Type B pancreatic cell (in vitro differentiated cells): ENCODE data around the gene ASMT. TPM values are rescaled to one million over a fixed set of nuclear protein-coding genes. Genes with fewer than 3 reads are reported as not detected.

Experiments used
- DNase-seq: peaks from one replicate; pipeline ENCODE4 v3.0.0; 2021; ENCODE audit warnings: mixed read lengths; ENCODE audit not compliant: unreplicated experiment; ENCODE audit errors: extremely low spot score
- H3K27ac Mint-ChIP-seq: 2 replicates; pipeline ENCODE4 v1.8.0; 2021; ENCODE audit warnings: mild to moderate bottlenecking, mixed read lengths
- H3K27me3 Mint-ChIP-seq: 2 replicates; pipeline ENCODE4 v1.8.0; 2021; ENCODE audit warnings: mixed read lengths
- H3K36me3 Mint-ChIP-seq: 2 replicates; pipeline ENCODE4 v1.8.0; 2021; ENCODE audit warnings: mixed read lengths
- H3K4me1 Mint-ChIP-seq: one replicate; pipeline ENCODE4 v1.8.0; 2021; ENCODE audit warnings: mixed read lengths; ENCODE audit not compliant: unreplicated experiment
- H3K4me3 Mint-ChIP-seq: 2 replicates; pipeline ENCODE4 v1.8.0; 2021; ENCODE audit warnings: mild to moderate bottlenecking, mixed read lengths
- H3K9me3 Mint-ChIP-seq: 2 replicates; pipeline ENCODE4 v1.8.0; 2021; ENCODE audit warnings: mixed read lengths
- total RNA-seq: library from RNA; stranded (reverse); gene quantifications from 2 replicates; pipeline ENCODE4 v1.2.1, GENCODE V29; 2021; ENCODE audit warnings: low replicate concordance
- TF ChIP-seq, protein P1 (sequence below): fragments of 200-600 bp; sonication (generic); conservative IDR thresholded peaks from 2 replicates; pipeline ENCODE4 v1.5.0; 2021; ENCODE audit warnings: antibody characterized with exemption, mild to moderate bottlenecking

Gene ASMT
- total RNA-seq, 1 donor from 2014 or later: not detected

DNA sequence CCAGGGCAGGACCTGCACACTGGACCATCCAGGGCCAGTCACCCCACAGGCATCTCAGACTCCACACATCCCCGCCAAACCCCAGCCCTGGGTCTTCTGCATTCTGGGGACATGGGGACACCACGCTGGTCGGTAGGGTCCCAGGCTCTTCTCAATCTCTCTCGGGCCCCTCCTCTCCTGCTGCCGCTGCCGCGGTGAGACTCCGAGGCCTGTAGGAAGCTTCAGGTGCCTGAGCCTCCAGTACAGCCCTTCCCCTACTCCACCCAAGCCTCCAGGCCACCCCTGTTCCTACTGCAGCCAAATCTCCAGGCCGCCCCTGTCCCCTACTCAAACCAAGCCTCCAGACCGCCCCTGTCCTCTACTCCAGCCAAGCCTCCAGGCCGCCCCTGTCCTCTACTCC is 5.5 kb upstream of the ASMT start:
- TF ChIP-seq, protein P1, sequence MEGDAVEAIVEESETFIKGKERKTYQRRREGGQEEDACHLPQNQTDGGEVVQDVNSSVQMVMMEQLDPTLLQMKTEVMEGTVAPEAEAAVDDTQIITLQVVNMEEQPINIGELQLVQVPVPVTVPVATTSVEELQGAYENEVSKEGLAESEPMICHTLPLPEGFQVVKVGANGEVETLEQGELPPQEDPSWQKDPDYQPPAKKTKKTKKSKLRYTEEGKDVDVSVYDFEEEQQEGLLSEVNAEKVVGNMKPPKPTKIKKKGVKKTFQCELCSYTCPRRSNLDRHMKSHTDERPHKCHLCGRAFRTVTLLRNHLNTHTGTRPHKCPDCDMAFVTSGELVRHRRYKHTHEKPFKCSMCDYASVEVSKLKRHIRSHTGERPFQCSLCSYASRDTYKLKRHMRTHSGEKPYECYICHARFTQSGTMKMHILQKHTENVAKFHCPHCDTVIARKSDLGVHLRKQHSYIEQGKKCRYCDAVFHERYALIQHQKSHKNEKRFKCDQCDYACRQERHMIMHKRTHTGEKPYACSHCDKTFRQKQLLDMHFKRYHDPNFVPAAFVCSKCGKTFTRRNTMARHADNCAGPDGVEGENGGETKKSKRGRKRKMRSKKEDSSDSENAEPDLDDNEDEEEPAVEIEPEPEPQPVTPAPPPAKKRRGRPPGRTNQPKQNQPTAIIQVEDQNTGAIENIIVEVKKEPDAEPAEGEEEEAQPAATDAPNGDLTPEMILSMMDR: no peak
- peaks cover 1% of the 10 kb centered on the region for H3K36me3 Mint-ChIP-seq
- no peak overlapping the region for H3K27ac Mint-ChIP-seq
- no peak for DNase-seq
- H3K4me1 Mint-ChIP-seq: no peaks in the 10 kb centered on the region
- H3K9me3 Mint-ChIP-seq: no peaks in the 10 kb centered on the region
- no peak overlapping the region for H3K4me3 Mint-ChIP-seq
- no peaks in the 10 kb centered on the region for H3K27me3 Mint-ChIP-seq

DNA sequence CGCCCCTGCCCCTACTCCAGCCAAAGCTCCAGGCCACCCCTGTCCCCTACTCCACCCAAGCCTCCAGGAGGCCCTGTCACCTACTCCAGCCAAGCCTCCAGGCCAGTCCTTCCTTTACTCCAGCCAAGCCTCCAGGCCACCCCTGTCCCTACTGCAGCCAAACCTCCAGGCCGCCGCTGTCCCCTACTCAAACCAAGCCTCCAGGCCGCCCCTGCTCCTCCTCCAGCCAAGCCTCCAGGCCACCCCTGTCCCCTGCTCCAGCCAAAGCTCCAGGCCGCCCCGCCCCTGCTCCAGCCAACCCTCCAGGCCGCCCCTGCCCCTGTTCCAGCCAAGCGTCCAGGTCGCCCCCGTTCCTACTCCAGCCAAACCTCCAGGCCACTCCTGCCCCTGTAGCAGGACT is 5.1 kb upstream of the ASMT start:
- H3K4me3 Mint-ChIP-seq: no peak overlapping the region
- TF ChIP-seq, protein P1: no peak
- no peaks in the 10 kb centered on the region for H3K4me1 Mint-ChIP-seq
- DNase-seq: no peak
- no peaks in the 10 kb centered on the region for H3K27me3 Mint-ChIP-seq
- no peak overlapping the region for H3K27ac Mint-ChIP-seq
- H3K36me3 Mint-ChIP-seq: no peaks in the 10 kb centered on the region
- H3K9me3 Mint-ChIP-seq: no peaks in the 10 kb centered on the region

DNA sequence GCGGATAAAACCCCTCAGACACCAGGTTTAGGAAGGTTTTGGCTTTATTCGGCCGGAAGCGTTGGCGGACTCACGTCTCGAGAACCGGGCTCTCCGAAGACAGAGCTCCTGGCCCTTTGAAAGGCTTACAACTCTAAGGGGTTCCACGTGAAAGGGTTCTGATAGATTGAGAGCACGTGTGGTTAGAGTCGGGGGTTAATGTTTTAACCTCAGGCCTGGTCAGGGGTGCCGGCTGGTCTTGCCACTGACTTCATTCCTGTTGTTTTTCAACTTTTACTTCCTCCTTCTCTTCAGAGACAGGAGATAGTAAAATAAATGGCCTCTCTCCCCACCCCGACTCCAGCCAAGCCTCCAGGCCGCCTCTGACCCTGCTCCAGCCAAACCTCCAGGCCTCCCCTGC is 4.7 kb upstream of the ASMT start:
- Mint-ChIP-seq H3K9me3 (no peaks in the 10 kb centered on the region), H3K27ac (no peak overlapping the region), H3K4me1 (no peaks in the 10 kb centered on the region), H3K36me3 (no peaks in the 10 kb centered on the region), H3K4me3 (no peak overlapping the region), H3K27me3 (no peaks in the 10 kb centered on the region)
- TF ChIP-seq, protein P1: no peak
- DNase-seq: no peak

DNA sequence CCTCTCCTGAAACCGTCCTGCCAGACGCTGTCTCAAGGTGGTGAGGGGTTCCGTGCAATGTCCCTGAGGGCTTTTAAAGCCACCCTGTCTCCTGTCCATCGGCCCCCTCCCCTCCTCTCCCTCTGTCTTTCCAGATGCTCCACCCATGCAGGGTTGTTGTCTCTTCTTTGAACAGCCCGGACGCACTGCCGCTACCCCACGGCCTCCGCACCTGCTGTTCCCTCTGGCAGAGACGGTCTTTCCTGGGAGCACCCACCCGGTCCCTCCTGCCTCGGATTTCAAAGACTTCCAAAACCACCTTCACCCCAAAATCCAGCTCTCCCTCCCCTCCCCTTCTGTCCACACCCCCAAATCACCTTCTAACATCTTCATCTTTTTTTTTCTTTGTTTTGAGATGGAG is 4.1 kb upstream of the ASMT start:
- DNase-seq: no peak
- no peaks in the 10 kb centered on the region for H3K9me3 Mint-ChIP-seq
- TF ChIP-seq, protein P1: no peak
- no peaks in the 10 kb centered on the region for H3K36me3 Mint-ChIP-seq
- H3K27me3 Mint-ChIP-seq: no peaks in the 10 kb centered on the region
- no peak overlapping the region for H3K27ac Mint-ChIP-seq
- H3K4me3 Mint-ChIP-seq: no peak overlapping the region
- no peaks in the 10 kb centered on the region for H3K4me1 Mint-ChIP-seq

DNA sequence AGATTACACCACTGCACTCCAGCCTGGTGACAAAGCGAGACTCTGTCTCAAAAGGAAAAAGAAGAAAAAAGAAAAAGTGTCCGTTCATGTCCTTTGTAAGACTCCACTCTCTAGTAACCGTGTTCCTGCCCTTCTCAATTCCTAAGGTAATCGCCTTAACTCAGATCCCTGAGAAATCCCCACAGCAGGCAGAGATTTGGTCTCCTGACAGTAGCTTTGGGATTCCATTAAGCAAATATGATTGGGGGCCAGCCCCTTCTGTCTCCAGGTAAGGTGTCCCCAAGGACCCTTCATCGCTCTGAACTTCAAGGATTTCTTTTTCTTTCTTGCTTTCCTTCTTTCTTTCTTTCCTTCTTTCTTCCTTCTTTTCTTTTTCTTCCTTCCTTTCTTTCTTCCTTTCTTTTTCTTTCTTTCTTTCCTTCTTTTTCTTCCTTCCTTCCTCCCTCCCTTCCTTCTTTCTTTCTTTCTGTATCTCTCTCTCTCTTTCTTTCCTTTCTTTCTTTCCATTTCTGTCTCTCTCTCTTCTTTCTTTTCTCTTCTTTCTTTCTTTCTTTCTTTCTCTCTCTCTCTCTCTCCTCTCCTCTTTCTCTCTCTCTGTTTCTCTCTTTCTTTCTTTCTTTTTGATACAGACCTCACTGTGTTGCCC is 2.1 kb upstream of the ASMT start:
- H3K4me1 Mint-ChIP-seq: no peaks in the 10 kb centered on the region
- no peaks in the 10 kb centered on the region for H3K36me3 Mint-ChIP-seq
- H3K9me3 Mint-ChIP-seq: no peaks in the 10 kb centered on the region
- H3K27me3 Mint-ChIP-seq: no peaks in the 10 kb centered on the region
- TF ChIP-seq, protein P1: no peak
- H3K4me3 Mint-ChIP-seq: no peak overlapping the region
- H3K27ac Mint-ChIP-seq: no peak overlapping the region
- DNase-seq: no peak

DNA sequence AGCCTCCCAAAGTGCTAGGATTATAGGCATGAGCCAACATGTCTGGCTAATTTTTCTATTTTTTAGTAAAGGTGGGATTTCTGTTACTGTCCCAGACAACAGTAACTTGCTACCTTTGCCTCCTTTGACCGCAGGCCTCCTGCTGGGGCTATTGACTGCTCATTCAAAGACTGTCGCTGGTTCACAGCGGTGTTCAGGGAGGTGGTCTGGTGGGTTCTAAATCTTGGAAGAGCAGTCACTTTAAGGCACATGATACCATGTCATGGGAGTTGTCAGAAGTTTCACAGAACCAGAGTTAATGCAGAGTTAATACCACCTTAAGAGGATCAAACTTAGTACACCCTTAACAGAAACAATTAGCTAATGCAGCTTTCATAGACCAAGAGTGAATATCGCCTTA is 3.8 kb downstream of the ASMT start:
- no peak overlapping the region for H3K27ac Mint-ChIP-seq
- H3K9me3 Mint-ChIP-seq: no peaks in the 10 kb centered on the region
- H3K27me3 Mint-ChIP-seq: no peaks in the 10 kb centered on the region

More for the DNA sequence above, 3.8 kb downstream of the ASMT start:
- no peak for DNase-seq
- Mint-ChIP-seq H3K4me1 (peaks cover 4% of the 10 kb centered on the region), H3K4me3 (no peak overlapping the region), H3K36me3 (no peaks in the 10 kb centered on the region)
- TF ChIP-seq, protein P1: no peak
